ENCODE measurements around the gene PUSL1. TPM values are rescaled to one million over a fixed set of nuclear protein-coding genes. Genes with fewer than 3 reads are reported as not detected.

Gene PUSL1
- total RNA-seq, result 4.7 TPM

GRCh38 chr1:1307923-1308755 lies at the start of gene PUSL1, which contains the start of gene ACAP3:
Gene PUSL1 (plus strand): TSS chr1:1308597. CDS start chr1:1308644, 47 bp downstream.
Gene ACAP3 (minus strand): TSS chr1:1307930. CDS start chr1:1307815, 115 bp downstream.
- H3K4me1 ChIP-seq (ENCODE audit: control insufficient read depth in 3 of 3, insufficient read depth in 3 of 3, low read length in 3 of 3), result peaks cover 42 to 54% (median 52%) of the 10 kb centered on the region in 3 donors
- H3K27me3 ChIP-seq (ENCODE audit: control insufficient read depth in 3 of 3, insufficient read depth in 3 of 3, low read length in 3 of 3), result no peaks in the 10 kb centered on the region
- peaks cover 17 to 24% (median 20%) of the 10 kb centered on the region in 3 donors for H3K36me3 ChIP-seq (ENCODE audit: control insufficient read depth in 3 of 3, insufficient read depth in 3 of 3, low read length in 3 of 3)
- H3K4me3 ChIP-seq (ENCODE audit: low read length in 3 of 3), result peak within 1 kb of the TSS; percentile 76 to 82 (median 81)
- peak within 1 kb of the TSS; percentile 77 to 89 (median 85) for H3K9ac ChIP-seq (ENCODE audit: low read depth in 1 of 3, low read length in 3 of 3)
- H3K9me3 ChIP-seq (ENCODE audit: control insufficient read depth in 3 of 3, low read length in 3 of 3), result no peaks in the 10 kb centered on the region
- peak within 1 kb of the TSS; percentile 90 for H3K27ac ChIP-seq (ENCODE audit: low read depth, low read length)

GRCh38 chr1:1259119-1259488 lies 49.3 kb upstream of the PUSL1 start:
- Histone ChIP-seq H3K27ac (ENCODE audit: low read depth, low read length) (no peak overlapping the region), H3K27me3 (ENCODE audit: control insufficient read depth in 3 of 3, insufficient read depth in 3 of 3, low read length in 3 of 3) (no peaks in the 10 kb centered on the region), H3K9ac (ENCODE audit: low read depth in 1 of 3, low read length in 3 of 3) (no peak overlapping the region), H3K4me3 (ENCODE audit: low read length in 3 of 3) (no peak overlapping the region), H3K36me3 (ENCODE audit: control insufficient read depth in 3 of 3, insufficient read depth in 3 of 3, low read length in 3 of 3) (peaks cover 55 to 57% (median 55%) of the 10 kb centered on the region in 3 donors), H3K4me1 (ENCODE audit: control insufficient read depth in 3 of 3, insufficient read depth in 3 of 3, low read length in 3 of 3) (peaks cover 0 to 6% (median 0%) of the 10 kb centered on the region in 3 donors), H3K9me3 (ENCODE audit: control insufficient read depth in 3 of 3, low read length in 3 of 3) (no peaks in the 10 kb centered on the region)

GRCh38 chr1:1259540-1259939 lies 48.9 kb upstream of the PUSL1 start:
- H3K9ac ChIP-seq (ENCODE audit: low read depth in 1 of 3, low read length in 3 of 3), result no peak overlapping the region
- H3K27me3 ChIP-seq (ENCODE audit: control insufficient read depth in 3 of 3, insufficient read depth in 3 of 3, low read length in 3 of 3), result no peaks in the 10 kb centered on the region
- no peak overlapping the region for H3K27ac ChIP-seq (ENCODE audit: low read depth, low read length)
- no peaks in the 10 kb centered on the region for H3K9me3 ChIP-seq (ENCODE audit: control insufficient read depth in 3 of 3, low read length in 3 of 3)
- no peak overlapping the region for H3K4me3 ChIP-seq (ENCODE audit: low read length in 3 of 3)
- peaks cover 54% of the 10 kb centered on the region in 3 donors for H3K36me3 ChIP-seq (ENCODE audit: control insufficient read depth in 3 of 3, insufficient read depth in 3 of 3, low read length in 3 of 3)
- H3K4me1 ChIP-seq (ENCODE audit: control insufficient read depth in 3 of 3, insufficient read depth in 3 of 3, low read length in 3 of 3), result peaks cover 0 to 6% (median 0%) of the 10 kb centered on the region in 3 donors

GRCh38 chr1:1259951-1260600 lies 48.3 kb upstream of the PUSL1 start:
- Histone ChIP-seq H3K4me3 (ENCODE audit: low read length in 3 of 3) (no peak overlapping the region), H3K9me3 (ENCODE audit: control insufficient read depth in 3 of 3, low read length in 3 of 3) (no peaks in the 10 kb centered on the region), H3K27me3 (ENCODE audit: control insufficient read depth in 3 of 3, insufficient read depth in 3 of 3, low read length in 3 of 3) (no peaks in the 10 kb centered on the region), H3K4me1 (ENCODE audit: control insufficient read depth in 3 of 3, insufficient read depth in 3 of 3, low read length in 3 of 3) (peaks cover 0 to 6% (median 0%) of the 10 kb centered on the region in 3 donors), H3K36me3 (ENCODE audit: control insufficient read depth in 3 of 3, insufficient read depth in 3 of 3, low read length in 3 of 3) (peaks cover 53 to 54% (median 53%) of the 10 kb centered on the region in 3 donors), H3K27ac (ENCODE audit: low read depth, low read length) (no peak overlapping the region), H3K9ac (ENCODE audit: low read depth in 1 of 3, low read length in 3 of 3) (peak overlapping the region in 1 of 3 donors; percentile 54)

- H3K27ac ChIP-seq (ENCODE audit: low read depth, low read length), result no peak overlapping the region
- no peaks in the 10 kb centered on the region for H3K27me3 ChIP-seq (ENCODE audit: control insufficient read depth in 3 of 3, insufficient read depth in 3 of 3, low read length in 3 of 3)
- H3K9me3 ChIP-seq (ENCODE audit: control insufficient read depth in 3 of 3, low read length in 3 of 3), result no peaks in the 10 kb centered on the region
- no peak overlapping the region for H3K4me3 ChIP-seq (ENCODE audit: low read length in 3 of 3)
- H3K4me1 ChIP-seq (ENCODE audit: control insufficient read depth in 3 of 3, insufficient read depth in 3 of 3, low read length in 3 of 3), result peaks cover 0 to 6% (median 0%) of the 10 kb centered on the region in 3 donors
- H3K36me3 ChIP-seq (ENCODE audit: control insufficient read depth in 3 of 3, insufficient read depth in 3 of 3, low read length in 3 of 3), result peaks cover 48 to 51% (median 50%) of the 10 kb centered on the region in 3 donors
- H3K9ac ChIP-seq (ENCODE audit: low read depth in 1 of 3, low read length in 3 of 3), result no peak overlapping the region
Measured at GRCh38 chr1:1260843-1261560, 47.4 kb upstream of the PUSL1 start.

- peaks cover 46 to 48% (median 47%) of the 10 kb centered on the region in 3 donors for H3K36me3 ChIP-seq (ENCODE audit: control insufficient read depth in 3 of 3, insufficient read depth in 3 of 3, low read length in 3 of 3)
- H3K27me3 ChIP-seq (ENCODE audit: control insufficient read depth in 3 of 3, insufficient read depth in 3 of 3, low read length in 3 of 3), result no peaks in the 10 kb centered on the region
- H3K9ac ChIP-seq (ENCODE audit: low read depth in 1 of 3, low read length in 3 of 3), result no peak overlapping the region
- peaks cover 0 to 6% (median 0%) of the 10 kb centered on the region in 3 donors for H3K4me1 ChIP-seq (ENCODE audit: control insufficient read depth in 3 of 3, insufficient read depth in 3 of 3, low read length in 3 of 3)
- H3K4me3 ChIP-seq (ENCODE audit: low read length in 3 of 3), result no peak overlapping the region
- no peak overlapping the region for H3K27ac ChIP-seq (ENCODE audit: low read depth, low read length)
- H3K9me3 ChIP-seq (ENCODE audit: control insufficient read depth in 3 of 3, low read length in 3 of 3), result no peaks in the 10 kb centered on the region
Measured at GRCh38 chr1:1262071-1262470, 46.3 kb upstream of the PUSL1 start.

GRCh38 chr1:1262758-1263157 lies 45.6 kb upstream of the PUSL1 start:
- Histone ChIP-seq H3K36me3 (ENCODE audit: control insufficient read depth in 3 of 3, insufficient read depth in 3 of 3, low read length in 3 of 3) (peaks cover 46 to 54% (median 54%) of the 10 kb centered on the region in 3 donors), H3K27me3 (ENCODE audit: control insufficient read depth in 3 of 3, insufficient read depth in 3 of 3, low read length in 3 of 3) (no peaks in the 10 kb centered on the region), H3K27ac (ENCODE audit: low read depth, low read length) (no peak overlapping the region), H3K4me3 (ENCODE audit: low read length in 3 of 3) (no peak overlapping the region), H3K9ac (ENCODE audit: low read depth in 1 of 3, low read length in 3 of 3) (no peak overlapping the region), H3K4me1 (ENCODE audit: control insufficient read depth in 3 of 3, insufficient read depth in 3 of 3, low read length in 3 of 3) (peaks cover 0 to 6% (median 0%) of the 10 kb centered on the region in 3 donors), H3K9me3 (ENCODE audit: control insufficient read depth in 3 of 3, low read length in 3 of 3) (no peaks in the 10 kb centered on the region)

GRCh38 chr1:1264026-1264425 lies 44.4 kb upstream of the PUSL1 start:
- H3K36me3 ChIP-seq (ENCODE audit: control insufficient read depth in 3 of 3, insufficient read depth in 3 of 3, low read length in 3 of 3), result peaks cover 43 to 54% (median 52%) of the 10 kb centered on the region in 3 donors

GRCh38 chr1:1264868-1265272 lies 43.5 kb upstream of the PUSL1 start:
- Histone ChIP-seq H3K4me3 (ENCODE audit: low read length in 3 of 3) (no peak overlapping the region), H3K4me1 (ENCODE audit: control insufficient read depth in 3 of 3, insufficient read depth in 3 of 3, low read length in 3 of 3) (peaks cover 2 to 3% (median 2%) of the 10 kb centered on the region in 3 donors), H3K9ac (ENCODE audit: low read depth in 1 of 3, low read length in 3 of 3) (peak overlapping the region in 1 of 3 donors; percentile 16), H3K36me3 (ENCODE audit: control insufficient read depth in 3 of 3, insufficient read depth in 3 of 3, low read length in 3 of 3) (peaks cover 37 to 48% (median 45%) of the 10 kb centered on the region in 3 donors), H3K27ac (ENCODE audit: low read depth, low read length) (no peak overlapping the region), H3K27me3 (ENCODE audit: control insufficient read depth in 3 of 3, insufficient read depth in 3 of 3, low read length in 3 of 3) (no peaks in the 10 kb centered on the region), H3K9me3 (ENCODE audit: control insufficient read depth in 3 of 3, low read length in 3 of 3) (no peaks in the 10 kb centered on the region)

More at GRCh38 chr1:1264026-1264425, 44.4 kb upstream of the PUSL1 start:
- Histone ChIP-seq H3K9me3 (ENCODE audit: control insufficient read depth in 3 of 3, low read length in 3 of 3) (no peaks in the 10 kb centered on the region), H3K27ac (ENCODE audit: low read depth, low read length) (no peak overlapping the region), H3K4me3 (ENCODE audit: low read length in 3 of 3) (no peak overlapping the region), H3K4me1 (ENCODE audit: control insufficient read depth in 3 of 3, insufficient read depth in 3 of 3, low read length in 3 of 3) (peaks cover 0 to 2% (median 0%) of the 10 kb centered on the region in 3 donors), H3K9ac (ENCODE audit: low read depth in 1 of 3, low read length in 3 of 3) (no peak overlapping the region), H3K27me3 (ENCODE audit: control insufficient read depth in 3 of 3, insufficient read depth in 3 of 3, low read length in 3 of 3) (no peaks in the 10 kb centered on the region)
